GM12891 (cell line): ENCODE results near the gene PCLAF.
"Not testable (repeated sequence)": the region's sequence is repeated elsewhere in the genome, so short reads cannot be mapped to it uniquely, and the experiment has no call there.

ENCODE experiments used
- DNase-seq: peaks from one replicate; pipeline ENCODE4 v3.0.0; 2011; ENCODE audit warnings: low spot score; ENCODE audit not compliant: insufficient read length
- FAIRE-seq: peaks from 2 replicates; lab custom pipeline; 2011; peaks lifted over from hg19 to GRCh38; lab: Jason Lieb, UNC
- PAX5 ChIP-seq: IDR thresholded peaks from 2 replicates; pipeline ENCODE4 v1.6.1; 2011; ENCODE audit warnings: low read length, moderate library complexity, mild to moderate bottlenecking; ENCODE audit not compliant: insufficient read depth, severe bottlenecking
- POLR2A ChIP-seq: IDR thresholded peaks from 2 replicates; pipeline ENCODE4 v1.6.1; 2011; ENCODE audit warnings: low read depth, low read length, control low read depth
- POLR2AphosphoS5 ChIP-seq: IDR thresholded peaks from 2 replicates; pipeline ENCODE4 v1.6.1; 2011; ENCODE audit warnings: low read depth, low read length, control low read depth
- POU2F2 ChIP-seq: IDR thresholded peaks from 2 replicates; pipeline ENCODE4 v1.6.1; 2011; ENCODE audit warnings: low read depth, mild to moderate bottlenecking, control low read depth, low read length, moderate library complexity
- SPI1 ChIP-seq: IDR thresholded peaks from 2 replicates; pipeline ENCODE4 v1.6.1; 2011; ENCODE audit warnings: low read depth, low read length, control low read depth
- TAF1 ChIP-seq: IDR thresholded peaks from 2 replicates; pipeline ENCODE4 v1.6.1; 2011; ENCODE audit warnings: low read depth, low read length, control low read depth

The PCLAF gene

DNA sequence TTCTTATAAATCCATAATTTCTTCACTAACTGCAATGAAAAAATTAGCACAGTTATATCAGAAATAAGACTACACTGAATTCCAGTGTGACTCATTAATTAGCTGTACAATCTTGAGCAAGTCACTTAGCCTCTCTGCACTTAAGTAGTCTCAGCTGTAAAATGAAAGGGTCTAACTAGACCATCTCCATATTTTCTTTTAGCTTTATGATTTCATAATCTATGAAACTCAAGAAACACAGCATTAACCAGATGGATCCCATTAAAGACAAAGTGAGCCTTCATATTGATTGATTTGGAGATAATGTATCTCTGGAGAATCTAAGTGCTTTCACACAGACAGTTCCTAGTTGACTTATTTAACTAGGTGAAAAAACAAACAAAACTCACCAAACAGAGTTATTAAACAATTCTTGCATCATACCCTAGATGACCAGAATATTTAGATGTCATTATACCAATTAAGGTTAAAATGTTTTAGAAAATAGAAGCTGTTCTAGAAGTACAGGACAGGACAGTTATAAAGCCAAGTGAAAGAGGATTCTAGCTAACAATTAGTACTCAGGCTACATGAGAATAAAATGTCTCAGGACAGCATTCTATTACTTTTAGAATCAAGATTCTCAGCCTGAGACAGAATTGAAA lies 36.5 kb downstream of the PCLAF start:
- TF ChIP-seq POLR2AphosphoS5, result no peak
- TF ChIP-seq PAX5, result no peak
- TF ChIP-seq POLR2A, result no peak
- no peak for TF ChIP-seq TAF1
- TF ChIP-seq SPI1, result no peak
- TF ChIP-seq POU2F2, result no peak
- no peak for DNase-seq
- no peak for FAIRE-seq

DNA sequence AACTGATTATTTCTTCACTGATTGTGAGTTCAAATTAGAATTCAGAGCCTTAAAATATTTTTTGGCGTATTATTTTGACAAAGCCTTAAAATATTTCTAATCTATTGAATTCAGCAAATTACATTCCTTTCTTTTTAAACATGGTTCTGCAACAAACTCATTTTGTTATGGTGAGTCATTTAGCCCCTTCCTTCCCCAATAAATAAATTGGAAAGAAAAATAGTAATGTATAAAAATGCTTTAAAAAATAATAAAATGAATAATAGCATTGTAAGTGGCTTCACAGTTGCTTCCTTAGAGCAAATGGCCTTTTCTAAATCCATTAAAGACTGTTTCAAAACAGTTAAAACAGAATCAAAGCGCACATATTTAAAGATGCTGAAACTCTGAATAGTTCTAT lies 37.4 kb downstream of the PCLAF start:
- TF ChIP-seq POLR2AphosphoS5 (no peak), SPI1 (no peak), PAX5 (no peak), TAF1 (no peak), POU2F2 (no peak), POLR2A (no peak)
- DNase-seq (no peak), FAIRE-seq (no peak)

DNA sequence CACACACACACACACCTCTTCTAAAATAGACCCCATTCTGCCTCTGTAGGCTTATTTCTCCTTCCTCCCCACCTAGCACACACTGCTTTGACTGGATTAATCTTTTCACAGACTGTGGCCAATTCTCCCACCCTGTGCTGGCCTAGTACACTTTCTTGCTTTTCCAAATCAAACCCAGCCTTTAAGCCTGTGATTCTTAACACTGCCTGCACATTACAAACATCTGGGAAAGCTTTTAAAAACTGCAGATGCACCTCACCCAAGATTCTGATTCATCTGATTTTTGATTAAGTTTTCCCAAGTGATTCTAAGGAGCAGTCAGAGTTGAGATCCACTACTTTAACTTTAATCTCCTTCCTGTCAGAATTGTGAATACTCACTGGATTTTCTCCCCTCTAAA lies 38.0 kb downstream of the PCLAF start:
- FAIRE-seq, result no peak
- no peak for TF ChIP-seq POU2F2
- no peak for TF ChIP-seq POLR2AphosphoS5
- TF ChIP-seq SPI1, result no peak
- no peak for TF ChIP-seq POLR2A
- TF ChIP-seq TAF1, result no peak
- no peak for TF ChIP-seq PAX5
- DNase-seq, result no peak

DNA sequence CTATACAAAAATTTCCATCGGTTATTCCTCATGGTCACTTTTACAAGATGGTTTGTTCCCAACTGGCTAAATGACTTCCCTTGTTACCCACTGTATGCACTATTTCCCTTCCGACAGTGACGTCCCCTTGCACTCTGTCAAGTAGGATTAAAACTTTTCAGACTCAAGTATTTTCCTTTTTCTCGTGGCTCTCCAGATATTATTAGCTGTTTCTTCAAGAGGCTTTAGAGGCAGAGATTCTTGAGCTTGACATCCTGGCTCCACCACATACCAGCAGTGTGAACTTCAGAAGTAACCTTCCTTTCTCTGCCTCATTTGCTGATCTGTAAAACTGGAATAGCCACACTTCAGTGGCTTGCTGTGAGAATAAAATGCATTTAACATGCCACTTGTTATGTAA lies 39.3 kb downstream of the PCLAF start:
- TF ChIP-seq TAF1, result no peak
- TF ChIP-seq PAX5, result no peak
- TF ChIP-seq SPI1, result no peak
- TF ChIP-seq POLR2AphosphoS5, result no peak
- no peak for TF ChIP-seq POU2F2
- TF ChIP-seq POLR2A, result no peak
- DNase-seq (no peak), FAIRE-seq (no peak)

DNA sequence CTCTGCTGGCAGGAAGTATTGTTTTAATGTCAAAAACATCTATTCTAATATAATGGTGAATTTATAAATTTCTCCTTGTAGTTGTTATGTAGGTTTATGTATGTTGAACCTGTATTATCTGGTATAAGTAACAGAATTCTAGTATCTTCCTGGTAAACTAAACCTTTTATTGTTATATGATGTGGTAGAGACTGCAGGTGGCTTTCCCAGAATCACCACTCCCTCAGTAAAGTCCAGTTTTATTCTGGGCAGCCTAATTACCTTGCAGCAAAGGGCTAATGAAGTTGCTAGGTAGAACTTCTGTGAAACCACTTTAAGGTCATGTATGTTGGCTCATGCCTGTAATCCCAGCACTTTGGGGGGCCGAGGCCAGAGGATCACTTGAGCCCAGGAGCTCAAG lies 40.9 kb downstream of the PCLAF start:
- FAIRE-seq (no peak), DNase-seq (no peak)
- TF ChIP-seq POLR2A (no peak), POU2F2 (no peak), SPI1 (no peak), TAF1 (no peak), POLR2AphosphoS5 (no peak), PAX5 (no peak)

DNA sequence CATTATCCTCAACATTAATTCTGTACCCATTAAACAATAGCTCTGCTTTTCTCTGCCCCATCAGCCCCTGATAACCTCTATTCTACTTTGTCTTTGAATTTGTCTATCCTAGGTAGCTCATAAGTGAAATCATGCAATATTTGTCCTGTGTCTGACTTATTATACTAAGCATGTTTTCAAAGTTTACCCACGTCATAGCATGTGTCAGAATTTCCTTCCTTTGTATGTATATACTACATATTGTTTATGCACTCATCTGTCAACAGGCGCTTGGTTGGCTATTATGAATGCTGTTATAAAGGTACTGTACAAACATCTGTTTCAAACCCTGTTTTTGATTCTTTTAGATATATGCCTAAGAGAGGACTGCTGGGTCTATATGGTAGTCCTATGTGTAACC lies 43.5 kb downstream of the PCLAF start:
- no peak for TF ChIP-seq POLR2A
- no peak for TF ChIP-seq SPI1
- no peak for TF ChIP-seq POU2F2
- no peak for TF ChIP-seq TAF1
- TF ChIP-seq POLR2AphosphoS5, result no peak
- no peak for TF ChIP-seq PAX5
- FAIRE-seq (no peak), DNase-seq (no peak)

DNA sequence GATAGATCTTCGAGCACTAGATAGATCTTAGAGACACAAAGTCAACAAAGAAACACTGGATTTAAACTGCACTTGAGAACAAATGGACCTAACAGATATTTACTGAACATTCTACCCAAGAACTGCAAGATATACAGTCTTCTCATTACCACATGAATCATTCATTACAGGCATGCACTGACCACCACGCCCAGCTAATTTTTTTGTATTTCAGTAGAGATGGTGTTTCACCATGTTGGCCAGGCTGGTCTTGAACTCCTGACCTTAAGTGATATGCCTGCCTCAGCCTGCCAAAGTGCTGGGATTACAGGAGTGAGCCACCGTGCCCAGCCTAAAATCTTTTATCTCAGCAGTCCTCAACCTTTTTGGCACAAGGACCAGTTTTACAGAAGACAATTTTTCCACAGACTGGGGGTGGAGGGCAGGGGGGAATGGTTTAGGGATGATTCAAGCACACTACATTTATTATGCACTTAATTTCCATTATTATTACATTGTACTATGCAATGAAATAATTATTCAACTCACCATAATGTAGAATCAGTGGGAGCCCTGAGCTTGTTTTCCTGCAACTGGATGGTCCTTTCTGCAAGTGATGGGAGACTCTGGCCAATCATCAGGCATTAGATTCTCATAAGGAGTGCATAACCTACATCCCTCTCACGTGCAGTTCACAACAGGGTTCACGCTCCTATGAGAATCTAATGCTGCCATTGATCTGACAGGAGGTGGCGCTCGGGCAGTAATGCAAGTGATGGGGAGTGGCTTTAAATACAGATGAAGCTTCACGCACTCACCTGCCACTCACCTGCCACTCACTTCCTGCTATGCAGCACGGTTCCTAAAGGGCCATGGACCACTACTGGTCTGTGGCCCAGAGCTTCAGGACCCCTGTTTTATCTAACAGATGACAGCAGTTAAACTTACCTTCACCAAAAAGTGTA lies 47.0 kb downstream of the PCLAF start:
- no peak for FAIRE-seq
- no peak for DNase-seq
- TF ChIP-seq TAF1 (no peak), POLR2A (no peak), PAX5 (no peak), SPI1 (no peak), POLR2AphosphoS5 (no peak), POU2F2 (no peak)

DNA sequence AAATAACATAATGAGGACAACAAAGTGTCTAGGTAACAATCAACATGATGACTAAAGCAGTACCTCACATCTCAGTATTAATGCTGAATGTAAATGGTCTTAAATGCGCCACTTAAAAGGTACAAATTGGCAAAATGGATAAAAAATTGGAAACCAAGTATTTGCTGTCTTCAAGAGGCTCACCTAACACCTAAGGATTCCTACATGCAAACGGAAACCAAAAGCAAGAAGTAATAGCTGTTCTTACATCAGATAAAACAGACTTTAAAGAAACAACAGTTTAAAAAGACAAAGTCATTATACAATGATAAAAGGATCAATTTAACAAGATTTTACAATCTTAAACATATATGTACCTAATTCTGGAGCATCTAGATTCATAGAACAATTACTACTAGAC lies 47.7 kb downstream of the PCLAF start:
- FAIRE-seq (no peak), DNase-seq (no peak)
- TF ChIP-seq POLR2A (no peak), POLR2AphosphoS5 (no peak), SPI1 (no peak), TAF1 (no peak), PAX5 (no peak), POU2F2 (no peak)

DNA sequence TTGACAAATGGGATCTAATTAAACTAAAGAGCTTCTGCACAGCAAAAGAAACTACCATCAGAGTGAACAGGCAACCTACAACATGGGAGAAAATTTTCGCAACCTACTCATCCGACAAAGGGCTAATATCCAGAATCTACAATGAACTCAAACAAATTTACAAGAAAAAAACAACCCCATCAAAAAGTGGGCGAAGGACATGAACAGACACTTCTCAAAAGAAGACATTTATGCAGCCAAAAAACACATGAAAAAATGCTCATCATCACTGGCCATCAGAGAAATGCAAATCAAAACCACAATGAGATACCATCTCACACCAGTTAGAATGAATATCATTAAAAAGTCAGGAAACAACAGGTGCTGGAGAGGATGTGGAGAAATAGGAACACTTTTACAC lies 49.6 kb downstream of the PCLAF start:
- not testable (repeated sequence) for DNase-seq, FAIRE-seq

DNA sequence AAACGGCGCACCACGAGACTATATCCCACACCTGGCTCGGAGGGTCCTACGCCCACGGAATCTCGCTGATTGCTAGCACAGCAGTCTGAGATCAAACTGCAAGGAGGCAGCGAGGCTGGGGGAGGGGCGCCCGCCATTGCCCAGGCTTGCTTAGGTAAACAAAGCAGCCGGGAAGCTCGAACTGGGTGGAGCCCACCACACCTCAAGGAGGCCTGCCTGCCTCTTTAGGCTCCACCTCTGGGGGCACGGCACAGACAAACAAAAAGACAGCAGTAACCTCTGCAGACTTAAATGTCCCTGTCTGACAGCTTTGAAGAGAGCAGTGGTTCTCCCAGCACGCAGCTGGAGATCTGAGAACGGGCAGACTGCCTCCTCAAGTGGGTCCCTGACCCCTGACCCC lies 54.3 kb downstream of the PCLAF start:
- not testable (repeated sequence) for DNase-seq, FAIRE-seq

DNA sequence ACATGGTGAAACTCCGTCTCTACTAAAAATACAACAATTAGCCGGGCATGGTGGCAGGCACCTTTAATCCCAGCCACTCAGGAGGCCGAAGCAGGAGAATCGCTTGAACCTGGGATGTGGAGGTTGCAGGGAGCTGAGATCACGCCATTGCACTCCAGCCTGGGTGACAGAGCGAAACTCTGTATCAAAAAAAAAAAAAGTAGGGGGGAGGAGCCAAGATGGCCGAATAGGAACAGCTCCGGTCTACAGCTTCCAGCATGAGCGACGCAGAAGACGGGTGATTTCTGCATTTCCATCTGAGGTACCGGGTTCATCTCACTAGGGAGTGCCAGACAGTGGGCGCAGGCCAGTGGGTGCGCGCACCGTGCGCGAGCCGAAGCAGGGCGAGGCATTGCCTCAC lies 54.8 kb downstream of the PCLAF start:
- FAIRE-seq, result not testable (repeated sequence)

More for the DNA sequence above, 54.8 kb downstream of the PCLAF start:
- DNase-seq, result not testable (repeated sequence)
